Breast epithelium (tissue), 3 donors: ENCODE measurements around the gene KCNQ5.

Source experiments
- CTCF ChIP-seq, 3 donors: fragments of 450-650 bp; IDR thresholded peaks; one replicate each; pipeline ENCODE4 v1.5.1; 2016 to 2017; ENCODE audit warnings: antibody characterized with exemption in 3 of 3, mild to moderate bottlenecking in 3 of 3, moderate library complexity in 3 of 3
- POLR2A ChIP-seq: fragments of 450-650 bp; IDR thresholded peaks from one replicate; pipeline ENCODE4 v1.6.1; 2016; ENCODE audit warnings: antibody characterized with exemption, mild to moderate bottlenecking, moderate library complexity
- POLR2AphosphoS5 ChIP-seq, 3 donors: sonication (generic); formaldehyde crosslinking; IDR thresholded peaks; one replicate each; pipeline ENCODE4 v1.6.1; 2017; ENCODE audit warnings: antibody characterized with exemption in 3 of 3

DNA sequence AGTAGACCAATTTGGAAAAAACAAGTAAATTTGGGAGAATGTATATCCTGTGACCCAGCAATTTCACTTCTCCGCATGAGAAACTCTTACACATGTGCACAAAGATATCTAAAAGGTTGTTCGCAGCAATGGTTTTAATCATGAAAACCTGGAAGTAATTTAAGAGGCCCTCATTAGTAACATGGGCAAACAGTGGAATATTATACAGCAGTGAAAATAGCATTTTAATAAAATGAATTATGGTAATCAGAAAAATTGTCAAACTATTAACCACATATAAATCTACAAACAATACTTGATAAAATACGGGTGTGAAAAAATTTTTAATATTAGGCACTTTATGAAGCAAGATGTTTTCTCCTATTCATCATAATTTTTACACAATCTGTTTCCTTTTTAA, 74.2 kb downstream of the KCNQ5 start:
- TF ChIP-seq CTCF (IDR thresholded peaks at IDR 0.05): no peak
- no peak for TF ChIP-seq POLR2A
- no peak for TF ChIP-seq POLR2AphosphoS5 (IDR thresholded peaks at IDR 0.05)
